ENCODE data around the gene CAV3.
A peak's percentile ranks its signal among the peaks of the same experiment; 100 is the strongest.

CAV3 gene

GRCh38 chr3:8741581-8742261 lies 8.1 kb downstream of the CAV3 start:
- Histone ChIP-seq H3K9ac (ENCODE audit: low read length) (no peak overlapping the region), H3K27me3 (ENCODE audit: low read depth, low read length) (no peaks in the 10 kb centered on the region), H3K27ac (ENCODE audit: low read length) (no peak overlapping the region), H3K4me2 (ENCODE audit: low read length) (no peak overlapping the region), H4K20me1 (ENCODE audit: insufficient read depth, low read length) (no peaks in the 10 kb centered on the region), H2AFZ (ENCODE audit: low read depth, low read length) (no peak overlapping the region), H3K9me3 (ENCODE audit: insufficient read depth, low read length) (no peaks in the 10 kb centered on the region), H3K4me1 (ENCODE audit: low read length) (peaks cover 7% of the 10 kb centered on the region; the same call in 1 of the 2 replicates), H3K79me2 (ENCODE audit: low read length) (no peaks in the 10 kb centered on the region), H3K36me3 (replicated peaks; ENCODE audit: low read depth, low read length) (no peaks in the 10 kb centered on the region), H3K4me3 (ENCODE audit: low read length) (no peak overlapping the region)
- TF ChIP-seq EZH2phosphoT487 (IDR thresholded peaks at IDR 0.05; ENCODE audit: low read depth) (no peak), CTCF (IDR thresholded peaks at IDR 0.05; ENCODE audit: low read depth, low read length) (no peak)

- Histone ChIP-seq H4K20me1 (ENCODE audit: insufficient read depth, low read length) (no peaks in the 10 kb centered on the region), H3K36me3 (replicated peaks; ENCODE audit: low read depth, low read length) (no peaks in the 10 kb centered on the region), H3K4me3 (ENCODE audit: low read length) (no peak overlapping the region), H3K79me2 (ENCODE audit: low read length) (no peaks in the 10 kb centered on the region), H3K27ac (ENCODE audit: low read length) (no peak overlapping the region), H3K9ac (ENCODE audit: low read length) (no peak overlapping the region), H2AFZ (ENCODE audit: low read depth, low read length) (peak overlapping the region; percentile 23; the same call in 1 of the 2 replicates), H3K27me3 (ENCODE audit: low read depth, low read length) (no peaks in the 10 kb centered on the region), H3K9me3 (ENCODE audit: insufficient read depth, low read length) (no peaks in the 10 kb centered on the region), H3K4me2 (ENCODE audit: low read length) (no peak overlapping the region), H3K4me1 (ENCODE audit: low read length) (peaks cover 7% of the 10 kb centered on the region; the same call in 1 of the 2 replicates)
- TF ChIP-seq EZH2phosphoT487 (IDR thresholded peaks at IDR 0.05; ENCODE audit: low read depth) (no peak), CTCF (IDR thresholded peaks at IDR 0.05; ENCODE audit: low read depth, low read length) (0 out of 2 replicates have a peak, but pooled peaks have one; percentile 16)
Measured at GRCh38 chr3:8743021-8743601, 9.5 kb downstream of the CAV3 start.

GRCh38 chr3:8743911-8744310 lies 10.3 kb downstream of the CAV3 start:
- no peak overlapping the region for H3K9ac ChIP-seq (ENCODE audit: low read length)
- no peaks in the 10 kb centered on the region for H3K9me3 ChIP-seq (ENCODE audit: insufficient read depth, low read length)
- H3K79me2 ChIP-seq (ENCODE audit: low read length) = no peaks in the 10 kb centered on the region
- no peak overlapping the region for H3K4me2 ChIP-seq (ENCODE audit: low read length)
- peaks cover 7% of the 10 kb centered on the region; the same call in 1 of the 2 replicates for H3K4me1 ChIP-seq (ENCODE audit: low read length)
- H3K36me3 ChIP-seq (replicated peaks; ENCODE audit: low read depth, low read length) = no peaks in the 10 kb centered on the region
- H3K4me3 ChIP-seq (ENCODE audit: low read length) = no peak overlapping the region
- H3K27me3 ChIP-seq (ENCODE audit: low read depth, low read length) = no peaks in the 10 kb centered on the region
- no peak overlapping the region for H3K27ac ChIP-seq (ENCODE audit: low read length)
- no peak overlapping the region for H2AFZ ChIP-seq (ENCODE audit: low read depth, low read length)
- no peaks in the 10 kb centered on the region for H4K20me1 ChIP-seq (ENCODE audit: insufficient read depth, low read length)
- TF ChIP-seq EZH2phosphoT487 (IDR thresholded peaks at IDR 0.05; ENCODE audit: low read depth) = no peak

- H3K4me2 ChIP-seq (ENCODE audit: low read length) = no peak overlapping the region
- no peaks in the 10 kb centered on the region for H3K27me3 ChIP-seq (ENCODE audit: low read depth, low read length)
- H3K9me3 ChIP-seq (ENCODE audit: insufficient read depth, low read length) = no peaks in the 10 kb centered on the region
- H4K20me1 ChIP-seq (ENCODE audit: insufficient read depth, low read length) = no peaks in the 10 kb centered on the region
- H2AFZ ChIP-seq (ENCODE audit: low read depth, low read length) = no peak overlapping the region
- H3K4me1 ChIP-seq (ENCODE audit: low read length) = no peaks in the 10 kb centered on the region
- H3K36me3 ChIP-seq (replicated peaks; ENCODE audit: low read depth, low read length) = peaks cover 3% of the 10 kb centered on the region
- H3K79me2 ChIP-seq (ENCODE audit: low read length) = no peaks in the 10 kb centered on the region
- no peak overlapping the region for H3K27ac ChIP-seq (ENCODE audit: low read length)
- no peak overlapping the region for H3K9ac ChIP-seq (ENCODE audit: low read length)
- TF ChIP-seq CTCF (IDR thresholded peaks at IDR 0.05; ENCODE audit: low read depth, low read length) (no peak), EZH2phosphoT487 (IDR thresholded peaks at IDR 0.05; ENCODE audit: low read depth) (no peak)
- H3K4me3 ChIP-seq (ENCODE audit: low read length) = no peak overlapping the region
Measured at GRCh38 chr3:8745619-8746370, 12.2 kb downstream of the CAV3 start.

All from OCI-LY3 (cell line).